ENCODE results near the gene GLCCI1.

DNA sequence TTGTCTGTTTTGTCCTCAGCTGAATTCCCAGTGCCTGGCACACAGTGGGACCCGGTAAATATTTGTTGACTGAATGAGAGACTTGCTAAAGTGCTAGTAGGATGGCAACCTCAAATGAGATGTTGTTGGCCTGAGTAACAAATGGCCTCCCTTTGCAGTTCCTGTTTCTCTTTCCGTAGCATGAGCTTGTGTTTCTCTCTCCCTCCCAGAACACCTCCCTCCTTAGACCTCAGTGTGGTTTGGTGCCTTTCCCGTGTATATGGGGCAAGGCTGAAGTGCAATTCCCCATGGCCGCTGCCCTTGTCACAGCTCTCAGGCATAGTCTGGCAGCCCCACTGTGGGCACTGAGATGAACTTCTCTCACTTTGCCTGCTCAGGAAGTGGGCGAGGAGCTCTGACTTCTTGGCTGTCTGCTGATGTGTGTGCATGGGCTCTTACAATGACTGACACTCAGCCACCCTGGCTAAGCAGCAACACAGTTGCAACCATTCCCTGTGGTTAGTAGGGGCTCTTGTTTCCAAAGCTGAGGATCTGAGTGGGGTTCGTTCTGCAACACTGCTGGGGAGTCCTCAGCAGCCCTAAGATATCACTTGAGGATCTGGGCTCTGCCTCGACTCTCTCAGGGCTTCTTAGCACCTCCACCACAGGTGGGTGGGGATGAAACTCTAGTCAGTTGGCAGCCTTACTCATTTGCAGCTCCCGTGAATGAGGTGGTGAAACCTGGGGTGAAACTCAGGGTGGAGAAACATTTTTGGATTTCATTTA is 157.3 kb downstream of the GLCCI1 start:
- TF ChIP-seq ZNF274 (IDR thresholded peaks at IDR 0.05; ENCODE audit: borderline replicate concordance, extremely low read depth, low read length): no peak
- TF ChIP-seq, protein P1, sequence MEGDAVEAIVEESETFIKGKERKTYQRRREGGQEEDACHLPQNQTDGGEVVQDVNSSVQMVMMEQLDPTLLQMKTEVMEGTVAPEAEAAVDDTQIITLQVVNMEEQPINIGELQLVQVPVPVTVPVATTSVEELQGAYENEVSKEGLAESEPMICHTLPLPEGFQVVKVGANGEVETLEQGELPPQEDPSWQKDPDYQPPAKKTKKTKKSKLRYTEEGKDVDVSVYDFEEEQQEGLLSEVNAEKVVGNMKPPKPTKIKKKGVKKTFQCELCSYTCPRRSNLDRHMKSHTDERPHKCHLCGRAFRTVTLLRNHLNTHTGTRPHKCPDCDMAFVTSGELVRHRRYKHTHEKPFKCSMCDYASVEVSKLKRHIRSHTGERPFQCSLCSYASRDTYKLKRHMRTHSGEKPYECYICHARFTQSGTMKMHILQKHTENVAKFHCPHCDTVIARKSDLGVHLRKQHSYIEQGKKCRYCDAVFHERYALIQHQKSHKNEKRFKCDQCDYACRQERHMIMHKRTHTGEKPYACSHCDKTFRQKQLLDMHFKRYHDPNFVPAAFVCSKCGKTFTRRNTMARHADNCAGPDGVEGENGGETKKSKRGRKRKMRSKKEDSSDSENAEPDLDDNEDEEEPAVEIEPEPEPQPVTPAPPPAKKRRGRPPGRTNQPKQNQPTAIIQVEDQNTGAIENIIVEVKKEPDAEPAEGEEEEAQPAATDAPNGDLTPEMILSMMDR (IDR thresholded peaks at IDR 0.05; ENCODE audit: control extremely low read depth in 1 of 3, insufficient read depth in 1 of 3, low read depth in 1 of 3, low read length in 3 of 3): no peak
- no peak for TF ChIP-seq PHF8 (conservative IDR thresholded peaks at IDR 0.05; ENCODE audit: low read depth, low read length)
- TF ChIP-seq EZH2 (IDR thresholded peaks at IDR 0.05; ENCODE audit: low read depth, low read length, severe bottlenecking): no peak
- no peak for TF ChIP-seq SIX5 (IDR thresholded peaks at IDR 0.05; ENCODE audit: low read depth, low read length)
- TF ChIP-seq YY1 (IDR thresholded peaks at IDR 0.05; ENCODE audit: low read depth, low read length): no peak
- TF ChIP-seq, protein P2, sequence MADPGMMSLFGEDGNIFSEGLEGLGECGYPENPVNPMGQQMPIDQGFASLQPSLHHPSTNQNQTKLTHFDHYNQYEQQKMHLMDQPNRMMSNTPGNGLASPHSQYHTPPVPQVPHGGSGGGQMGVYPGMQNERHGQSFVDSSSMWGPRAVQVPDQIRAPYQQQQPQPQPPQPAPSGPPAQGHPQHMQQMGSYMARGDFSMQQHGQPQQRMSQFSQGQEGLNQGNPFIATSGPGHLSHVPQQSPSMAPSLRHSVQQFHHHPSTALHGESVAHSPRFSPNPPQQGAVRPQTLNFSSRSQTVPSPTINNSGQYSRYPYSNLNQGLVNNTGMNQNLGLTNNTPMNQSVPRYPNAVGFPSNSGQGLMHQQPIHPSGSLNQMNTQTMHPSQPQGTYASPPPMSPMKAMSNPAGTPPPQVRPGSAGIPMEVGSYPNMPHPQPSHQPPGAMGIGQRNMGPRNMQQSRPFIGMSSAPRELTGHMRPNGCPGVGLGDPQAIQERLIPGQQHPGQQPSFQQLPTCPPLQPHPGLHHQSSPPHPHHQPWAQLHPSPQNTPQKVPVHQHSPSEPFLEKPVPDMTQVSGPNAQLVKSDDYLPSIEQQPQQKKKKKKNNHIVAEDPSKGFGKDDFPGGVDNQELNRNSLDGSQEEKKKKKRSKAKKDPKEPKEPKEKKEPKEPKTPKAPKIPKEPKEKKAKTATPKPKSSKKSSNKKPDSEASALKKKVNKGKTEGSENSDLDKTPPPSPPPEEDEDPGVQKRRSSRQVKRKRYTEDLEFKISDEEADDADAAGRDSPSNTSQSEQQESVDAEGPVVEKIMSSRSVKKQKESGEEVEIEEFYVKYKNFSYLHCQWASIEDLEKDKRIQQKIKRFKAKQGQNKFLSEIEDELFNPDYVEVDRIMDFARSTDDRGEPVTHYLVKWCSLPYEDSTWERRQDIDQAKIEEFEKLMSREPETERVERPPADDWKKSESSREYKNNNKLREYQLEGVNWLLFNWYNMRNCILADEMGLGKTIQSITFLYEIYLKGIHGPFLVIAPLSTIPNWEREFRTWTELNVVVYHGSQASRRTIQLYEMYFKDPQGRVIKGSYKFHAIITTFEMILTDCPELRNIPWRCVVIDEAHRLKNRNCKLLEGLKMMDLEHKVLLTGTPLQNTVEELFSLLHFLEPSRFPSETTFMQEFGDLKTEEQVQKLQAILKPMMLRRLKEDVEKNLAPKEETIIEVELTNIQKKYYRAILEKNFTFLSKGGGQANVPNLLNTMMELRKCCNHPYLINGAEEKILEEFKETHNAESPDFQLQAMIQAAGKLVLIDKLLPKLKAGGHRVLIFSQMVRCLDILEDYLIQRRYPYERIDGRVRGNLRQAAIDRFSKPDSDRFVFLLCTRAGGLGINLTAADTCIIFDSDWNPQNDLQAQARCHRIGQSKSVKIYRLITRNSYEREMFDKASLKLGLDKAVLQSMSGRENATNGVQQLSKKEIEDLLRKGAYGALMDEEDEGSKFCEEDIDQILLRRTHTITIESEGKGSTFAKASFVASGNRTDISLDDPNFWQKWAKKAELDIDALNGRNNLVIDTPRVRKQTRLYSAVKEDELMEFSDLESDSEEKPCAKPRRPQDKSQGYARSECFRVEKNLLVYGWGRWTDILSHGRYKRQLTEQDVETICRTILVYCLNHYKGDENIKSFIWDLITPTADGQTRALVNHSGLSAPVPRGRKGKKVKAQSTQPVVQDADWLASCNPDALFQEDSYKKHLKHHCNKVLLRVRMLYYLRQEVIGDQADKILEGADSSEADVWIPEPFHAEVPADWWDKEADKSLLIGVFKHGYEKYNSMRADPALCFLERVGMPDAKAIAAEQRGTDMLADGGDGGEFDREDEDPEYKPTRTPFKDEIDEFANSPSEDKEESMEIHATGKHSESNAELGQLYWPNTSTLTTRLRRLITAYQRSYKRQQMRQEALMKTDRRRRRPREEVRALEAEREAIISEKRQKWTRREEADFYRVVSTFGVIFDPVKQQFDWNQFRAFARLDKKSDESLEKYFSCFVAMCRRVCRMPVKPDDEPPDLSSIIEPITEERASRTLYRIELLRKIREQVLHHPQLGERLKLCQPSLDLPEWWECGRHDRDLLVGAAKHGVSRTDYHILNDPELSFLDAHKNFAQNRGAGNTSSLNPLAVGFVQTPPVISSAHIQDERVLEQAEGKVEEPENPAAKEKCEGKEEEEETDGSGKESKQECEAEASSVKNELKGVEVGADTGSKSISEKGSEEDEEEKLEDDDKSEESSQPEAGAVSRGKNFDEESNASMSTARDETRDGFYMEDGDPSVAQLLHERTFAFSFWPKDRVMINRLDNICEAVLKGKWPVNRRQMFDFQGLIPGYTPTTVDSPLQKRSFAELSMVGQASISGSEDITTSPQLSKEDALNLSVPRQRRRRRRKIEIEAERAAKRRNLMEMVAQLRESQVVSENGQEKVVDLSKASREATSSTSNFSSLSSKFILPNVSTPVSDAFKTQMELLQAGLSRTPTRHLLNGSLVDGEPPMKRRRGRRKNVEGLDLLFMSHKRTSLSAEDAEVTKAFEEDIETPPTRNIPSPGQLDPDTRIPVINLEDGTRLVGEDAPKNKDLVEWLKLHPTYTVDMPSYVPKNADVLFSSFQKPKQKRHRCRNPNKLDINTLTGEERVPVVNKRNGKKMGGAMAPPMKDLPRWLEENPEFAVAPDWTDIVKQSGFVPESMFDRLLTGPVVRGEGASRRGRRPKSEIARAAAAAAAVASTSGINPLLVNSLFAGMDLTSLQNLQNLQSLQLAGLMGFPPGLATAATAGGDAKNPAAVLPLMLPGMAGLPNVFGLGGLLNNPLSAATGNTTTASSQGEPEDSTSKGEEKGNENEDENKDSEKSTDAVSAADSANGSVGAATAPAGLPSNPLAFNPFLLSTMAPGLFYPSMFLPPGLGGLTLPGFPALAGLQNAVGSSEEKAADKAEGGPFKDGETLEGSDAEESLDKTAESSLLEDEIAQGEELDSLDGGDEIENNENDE (IDR thresholded peaks at IDR 0.05; ENCODE audit: insufficient replicate concordance, low read length): no peak
- TF ChIP-seq KDM5A (IDR thresholded peaks at IDR 0.05; ENCODE audit: low read length): no peak
- no peak for TF ChIP-seq POLR2A (IDR thresholded peaks at IDR 0.05; ENCODE audit: control extremely low read depth in 1 of 2, low read depth in 2 of 2, low read length in 2 of 2)
